Measurements from ENCODE around the gene MGMT.

DNA sequence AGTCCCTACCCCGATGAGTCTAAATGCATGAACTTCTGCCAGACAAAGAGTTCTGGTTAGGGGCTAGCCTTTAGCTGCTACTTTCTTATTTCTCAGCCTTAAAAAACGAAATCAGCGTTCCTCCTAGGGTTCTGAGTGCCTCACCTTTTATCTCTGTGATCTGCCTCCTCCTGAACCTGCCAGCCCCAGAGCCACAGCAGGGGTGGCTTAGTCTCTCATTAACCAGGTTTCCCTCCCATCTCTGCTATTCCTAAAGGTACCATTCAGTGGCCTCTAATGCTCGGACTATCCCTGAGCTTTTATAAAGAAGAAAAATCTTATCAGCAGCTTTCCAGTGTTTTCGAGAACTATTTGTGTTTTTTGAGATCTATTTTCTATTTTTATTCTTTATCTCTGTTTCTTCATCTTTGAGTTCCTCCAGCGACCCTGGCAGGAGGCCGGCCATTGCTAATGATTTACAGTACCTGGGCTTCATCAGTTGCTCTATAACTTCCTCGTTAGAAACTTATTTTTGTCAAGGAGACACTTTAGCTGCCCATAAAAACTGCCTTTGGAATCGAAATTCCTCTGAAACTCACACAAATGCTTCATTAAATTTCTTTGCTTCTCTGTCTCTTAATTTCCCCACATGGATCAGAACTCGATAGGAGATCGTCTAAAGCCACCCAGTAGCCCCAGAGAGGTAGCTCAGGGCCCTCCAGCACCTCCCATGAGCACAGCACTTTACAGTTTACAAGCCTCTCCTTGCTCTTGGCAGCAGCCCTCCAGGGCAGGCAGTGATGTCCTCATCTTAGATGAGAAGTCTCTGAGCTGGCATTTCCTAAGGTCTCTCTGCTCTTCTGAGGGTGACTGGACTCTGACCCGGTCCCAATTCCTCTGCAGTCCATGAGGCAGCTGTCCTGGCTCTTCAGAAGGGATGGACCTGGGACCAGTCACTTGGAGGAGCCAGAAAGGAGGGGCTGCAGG, 347.9 kb downstream of the MGMT start:
- TF ChIP-seq, protein P1, sequence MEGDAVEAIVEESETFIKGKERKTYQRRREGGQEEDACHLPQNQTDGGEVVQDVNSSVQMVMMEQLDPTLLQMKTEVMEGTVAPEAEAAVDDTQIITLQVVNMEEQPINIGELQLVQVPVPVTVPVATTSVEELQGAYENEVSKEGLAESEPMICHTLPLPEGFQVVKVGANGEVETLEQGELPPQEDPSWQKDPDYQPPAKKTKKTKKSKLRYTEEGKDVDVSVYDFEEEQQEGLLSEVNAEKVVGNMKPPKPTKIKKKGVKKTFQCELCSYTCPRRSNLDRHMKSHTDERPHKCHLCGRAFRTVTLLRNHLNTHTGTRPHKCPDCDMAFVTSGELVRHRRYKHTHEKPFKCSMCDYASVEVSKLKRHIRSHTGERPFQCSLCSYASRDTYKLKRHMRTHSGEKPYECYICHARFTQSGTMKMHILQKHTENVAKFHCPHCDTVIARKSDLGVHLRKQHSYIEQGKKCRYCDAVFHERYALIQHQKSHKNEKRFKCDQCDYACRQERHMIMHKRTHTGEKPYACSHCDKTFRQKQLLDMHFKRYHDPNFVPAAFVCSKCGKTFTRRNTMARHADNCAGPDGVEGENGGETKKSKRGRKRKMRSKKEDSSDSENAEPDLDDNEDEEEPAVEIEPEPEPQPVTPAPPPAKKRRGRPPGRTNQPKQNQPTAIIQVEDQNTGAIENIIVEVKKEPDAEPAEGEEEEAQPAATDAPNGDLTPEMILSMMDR (IDR thresholded peaks at IDR 0.05; ENCODE audit: low read length): no peak
- TF ChIP-seq EZH2 (optimal IDR thresholded peaks at IDR 0.05; ENCODE audit: low read depth, low read length) (no peak), EZH2phosphoT487 (IDR thresholded peaks at IDR 0.05; ENCODE audit: low read length) (no peak)
